PC-9 (cell line): Measurements from ENCODE around the gene TMPRSS4. TPM values are rescaled to one million over a fixed set of nuclear protein-coding genes. Genes with fewer than 3 reads are reported as not detected.
"Not testable (repeated sequence)": the region's sequence is repeated elsewhere in the genome, so short reads cannot be mapped to it uniquely, and the experiment has no call there.

Experiments used
- BruUV-seq: library from RNA; stranded (reverse); fragments of 400-500 nt; replicated peaks from 2 replicates; lab custom pipeline; 2021; lab: Mats Ljungman, UMichigan
- CTCF ChIA-PET: fragments of 300-600 bp; sonication (Branson Sonifier 250); formaldehyde crosslinking; loops from one replicate; lab custom pipeline; 2022; ENCODE audit warnings: antibody characterized with exemption; lab: Charles Lee
- POLR2A ChIA-PET: fragments of 300-600 bp; sonication (Branson Sonifier 250); formaldehyde crosslinking; loops from one replicate; lab custom pipeline; 2022; ENCODE audit warnings: antibody characterized with exemption; ENCODE audit not compliant: unreplicated experiment; lab: Charles Lee
- DNase-seq, 2 experiments: peaks; one replicate each; pipeline versions ENCODE4 v3.0.0 to v3.0.0-alpha.2; 2015 to 2022; ENCODE audit warnings: mixed read lengths in 1 of 2
- H2AFZ ChIP-seq: fragments of 200-600 bp; sonication (generic); 2 replicates; pipeline ENCODE4 v1.8.1; 2017; ENCODE audit warnings: antibody characterized with exemption
- H3F3A ChIP-seq: fragments of 200-600 bp; sonication (generic); 2 replicates; pipeline ENCODE4 v1.8.1; 2017; ENCODE audit warnings: antibody characterized with exemption, mild to moderate bottlenecking, low read depth; ENCODE audit not compliant: insufficient read depth
- H3K27ac ChIP-seq: fragments of 200-600 bp; sonication (generic); 2 replicates; pipeline ENCODE4 v1.6.1; 2016; ENCODE audit warnings: mixed run types
- H3K27me3 ChIP-seq: fragments of 200-600 bp; sonication (generic); 2 replicates; pipeline ENCODE4 v1.6.1; 2016; ENCODE audit warnings: low read depth, mixed run types; ENCODE audit not compliant: insufficient read depth
- H3K36me3 ChIP-seq: fragments of 200-600 bp; sonication (generic); 2 replicates; pipeline ENCODE4 v1.6.1; 2016; ENCODE audit warnings: low read depth, mixed run types
- H3K4me1 ChIP-seq: fragments of 200-600 bp; sonication (generic); replicated peaks from 2 replicates; pipeline ENCODE4 v1.6.1; 2016; ENCODE audit warnings: mixed run types; ENCODE audit not compliant: insufficient read depth
- H3K4me2 ChIP-seq: fragments of 200-600 bp; sonication (generic); 2 replicates; pipeline ENCODE4 v1.6.1; 2017; ENCODE audit warnings: mixed run types
- H3K4me3 ChIP-seq: fragments of 200-600 bp; sonication (generic); 2 replicates; pipeline ENCODE4 v1.6.1; 2016; ENCODE audit warnings: mixed run types
- H3K79me2 ChIP-seq: fragments of 200-600 bp; sonication (generic); 2 replicates; pipeline ENCODE4 v1.6.1; 2017; ENCODE audit warnings: low read depth, mixed run types
- H3K9me2 ChIP-seq: fragments of 200-600 bp; sonication (generic); 2 replicates; pipeline ENCODE4 v1.8.1; 2017; ENCODE audit warnings: mild to moderate bottlenecking; ENCODE audit not compliant: insufficient read depth
- H3K9me3 ChIP-seq: fragments of 200-600 bp; sonication (generic); 2 replicates; pipeline ENCODE4 v1.8.1; 2016; ENCODE audit warnings: low read depth; ENCODE audit not compliant: insufficient read depth
- H4K20me1 ChIP-seq: fragments of 200-600 bp; sonication (generic); 2 replicates; pipeline ENCODE4 v1.8.1; 2017; ENCODE audit not compliant: insufficient read depth
- CTCF ChIP-seq: fragments of 200-600 bp; sonication (generic); conservative IDR thresholded peaks from 2 replicates; pipeline ENCODE4 v1.6.1; 2017; ENCODE audit warnings: mixed run types, antibody characterized with exemption, mild to moderate bottlenecking, moderate library complexity
- EZH2 ChIP-seq: fragments of 200-600 bp; sonication (generic); IDR thresholded peaks from 2 replicates; pipeline ENCODE4 v1.8.0; 2017; ENCODE audit warnings: antibody characterized with exemption, low read depth
- intact Hi-C: fragments of 100-400 bp; cut with micrococcal nuclease; formaldehyde crosslinking; loops from one replicate; pipeline ENCODE4 v1.10.0; 2022; ENCODE audit not compliant: unreplicated experiment
- total RNA-seq: library from RNA; stranded (reverse); gene quantifications from 2 replicates; pipeline ENCODE4 v1.2.3, GENCODE V29; 2021

The TMPRSS4 gene
- total RNA-seq, 1 experiment from 2014 or later, result 27.6 TPM

GRCh38 chr11:118061586-118062125 lies 15.2 kb upstream of the TMPRSS4 start:
- Histone ChIP-seq H3K79me2 (no peaks in the 10 kb centered on the region), H3K27ac (no peak overlapping the region), H4K20me1 (no peaks in the 10 kb centered on the region), H3K4me1 (peaks cover 18% of the 10 kb centered on the region), H3K4me3 (no peak overlapping the region), H3K9me2 (no peaks in the 10 kb centered on the region), H3K4me2 (no peak overlapping the region), H3F3A (no peaks in the 10 kb centered on the region; the same call in 1 of the 2 replicates), H3K27me3 (peaks cover 19% of the 10 kb centered on the region), H3K9me3 (no peaks in the 10 kb centered on the region), H3K36me3 (no peaks in the 10 kb centered on the region), H2AFZ (no peak overlapping the region)
- ChIA-PET CTCF (no interaction called here), POLR2A (no interaction called here)
- TF ChIP-seq EZH2 (no peak), CTCF (no peak)
- intact Hi-C loops, result no loop called here
- no TSS peak for BruUV-seq
- DNase-seq, result no peak

- POLR2A ChIA-PET, H3K27ac ChIP-seq, BruUV-seq, H3K4me2 ChIP-seq, H2AFZ ChIP-seq, H3K4me3 ChIP-seq, DNase-seq, CTCF ChIA-PET, H3K36me3 ChIP-seq, H3F3A ChIP-seq, H3K79me2 ChIP-seq, H3K9me2 ChIP-seq, intact Hi-C loops, H4K20me1 ChIP-seq, H3K9me3 ChIP-seq: not testable (repeated sequence)
- peaks cover 14% of the 10 kb centered on the region for H3K27me3 ChIP-seq
- peaks cover 12% of the 10 kb centered on the region for H3K4me1 ChIP-seq
These were observed 14.7 kb upstream of the TMPRSS4 start for GRCh38 chr11:118062181-118062580.

GRCh38 chr11:118062631-118063030 lies 14.2 kb upstream of the TMPRSS4 start:
- intact Hi-C loops, H3K27ac ChIP-seq, H4K20me1 ChIP-seq, H3K4me2 ChIP-seq, H3K9me3 ChIP-seq, DNase-seq, H3F3A ChIP-seq, H3K4me3 ChIP-seq, POLR2A ChIA-PET, H3K4me1 ChIP-seq, H3K36me3 ChIP-seq, H3K79me2 ChIP-seq, H2AFZ ChIP-seq, BruUV-seq, H3K27me3 ChIP-seq, CTCF ChIA-PET, H3K9me2 ChIP-seq: not testable (repeated sequence)

- DNase-seq, result no peak
- Histone ChIP-seq H3K4me2 (no peak overlapping the region), H3K9me2 (no peaks in the 10 kb centered on the region), H3K9me3 (no peaks in the 10 kb centered on the region), H3K79me2 (no peaks in the 10 kb centered on the region), H3K4me3 (no peak overlapping the region), H4K20me1 (no peaks in the 10 kb centered on the region), H3K4me1 (no peaks in the 10 kb centered on the region), H3F3A (no peaks in the 10 kb centered on the region), H2AFZ (no peak overlapping the region), H3K36me3 (no peaks in the 10 kb centered on the region), H3K27ac (no peak overlapping the region), H3K27me3 (no peaks in the 10 kb centered on the region)
- TF ChIP-seq CTCF, result no peak
- ChIA-PET CTCF (no interaction called here), POLR2A (no interaction called here)
- intact Hi-C loops, result no loop called here
- BruUV-seq, result no TSS peak
These were observed 11.9 kb upstream of the TMPRSS4 start for GRCh38 chr11:118064956-118065355.
